Epithelial cell of prostate (primary cell): Measurements from ENCODE around the gene AFAP1L2.

Source experiments
- DNase-seq: peaks from one replicate; pipeline ENCODE4 v3.0.0-alpha.2; 2011; ENCODE audit warnings: low read depth, low spot score
- H3K27ac ChIP-seq: fragments of 450-650 bp; 2 replicates; pipeline ENCODE4 v1.5.1; 2017; ENCODE audit warnings: mild to moderate bottlenecking

AFAP1L2 gene

DNA sequence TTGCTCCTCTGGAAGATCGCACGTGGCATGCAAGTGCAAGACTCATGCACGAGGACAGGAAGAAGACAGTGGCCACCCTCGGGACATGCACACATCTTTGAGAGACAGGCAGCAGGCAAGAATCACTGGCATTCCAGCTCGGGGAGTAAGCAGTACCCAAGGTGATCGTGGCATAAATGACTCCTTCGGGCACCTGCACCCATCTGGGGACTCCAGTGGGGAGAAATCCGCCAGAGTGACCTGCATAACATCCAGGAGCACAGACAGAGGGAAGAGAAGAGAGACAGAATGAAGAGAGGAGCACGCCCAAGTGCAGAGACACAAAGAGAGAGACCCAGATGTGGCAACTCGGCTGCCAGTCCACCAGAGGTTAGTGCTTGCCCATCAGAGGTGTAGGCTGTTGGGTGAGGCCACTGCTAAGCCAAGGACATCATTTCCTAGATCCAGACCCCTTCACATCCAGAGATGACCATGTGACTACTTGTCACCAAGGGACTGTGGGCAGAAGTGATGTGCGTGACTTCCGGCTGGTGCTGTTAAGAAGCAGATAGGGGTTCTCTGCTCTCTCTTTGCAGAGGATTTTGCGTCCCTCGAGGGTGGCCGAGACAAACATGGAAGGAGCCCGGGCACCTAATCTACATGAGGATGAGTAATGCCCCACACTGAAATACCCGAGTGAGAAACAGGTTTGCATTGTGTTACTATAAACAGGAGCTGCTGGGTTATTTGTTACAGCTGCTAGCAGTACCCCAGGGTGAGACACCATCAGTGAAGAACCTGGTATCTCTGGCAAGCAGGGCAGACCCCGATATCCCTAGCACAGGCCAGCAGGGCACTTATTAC lies 84.7 kb downstream of the AFAP1L2 start:
- H3K27ac ChIP-seq = peak overlapping the region; percentile 89
- DNase-seq = no peak

DNA sequence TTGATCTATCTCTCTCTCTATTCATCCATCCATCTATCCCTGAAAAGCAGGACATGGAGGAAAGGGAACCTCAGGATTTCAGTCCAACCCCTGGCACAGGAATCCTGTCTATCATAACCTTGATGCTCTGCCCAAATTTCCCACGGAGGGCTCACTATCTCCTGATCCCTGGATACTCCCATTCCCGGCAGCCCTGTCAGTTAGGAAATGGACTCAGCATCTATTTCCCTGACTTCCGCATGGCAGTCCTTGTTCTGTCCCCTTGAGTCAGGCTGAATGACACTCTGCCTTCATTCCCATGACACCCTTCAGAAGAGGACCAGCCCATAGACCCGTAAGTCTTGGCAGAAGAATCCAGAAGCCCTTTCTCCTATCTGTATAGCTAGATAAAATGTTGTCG lies 87.6 kb downstream of the AFAP1L2 start:
- no peak overlapping the region for H3K27ac ChIP-seq
- no peak for DNase-seq

DNA sequence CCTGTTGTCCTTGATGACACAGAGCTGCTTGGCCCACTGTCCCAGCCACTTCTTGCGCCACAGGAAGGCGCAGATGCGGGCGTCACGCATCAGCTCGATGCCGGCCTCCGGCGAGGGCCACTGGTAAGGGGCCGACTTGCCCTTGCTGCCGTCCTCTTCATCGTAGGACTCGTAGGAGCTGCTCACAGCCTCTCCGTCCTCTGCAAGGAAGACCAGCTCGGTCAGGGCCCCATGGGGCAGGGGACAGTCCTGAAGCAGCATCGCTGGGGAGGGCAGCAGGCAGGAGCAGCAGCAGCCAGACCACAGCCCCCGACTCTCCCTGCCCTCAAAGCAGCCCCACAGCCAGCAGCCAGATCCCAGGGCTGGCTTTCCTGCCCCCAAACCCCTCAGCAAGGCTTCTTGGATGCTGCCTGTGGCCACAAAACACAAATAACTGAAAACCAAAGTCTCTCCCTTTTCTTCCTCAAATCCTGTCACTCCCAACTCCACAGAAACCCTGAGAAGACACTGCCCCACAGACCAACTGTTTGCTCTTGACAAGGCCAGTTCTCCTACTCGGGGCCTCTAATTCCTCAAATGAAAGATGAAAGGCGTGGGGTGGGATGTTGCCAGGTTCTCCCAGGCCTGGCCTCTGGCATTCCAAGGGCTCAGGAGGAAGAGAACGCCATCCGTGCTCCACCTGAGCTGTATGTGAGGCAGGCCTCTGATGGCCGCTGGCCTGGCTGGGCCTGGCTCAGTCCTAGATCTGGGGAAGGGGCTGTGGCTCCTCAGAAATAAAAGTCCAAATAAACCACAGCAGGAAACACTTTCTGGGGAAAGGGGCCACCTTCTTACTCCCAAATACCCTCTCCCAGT lies 88.5 kb downstream of the AFAP1L2 start:
- no peak for DNase-seq
- no peak overlapping the region for H3K27ac ChIP-seq

DNA sequence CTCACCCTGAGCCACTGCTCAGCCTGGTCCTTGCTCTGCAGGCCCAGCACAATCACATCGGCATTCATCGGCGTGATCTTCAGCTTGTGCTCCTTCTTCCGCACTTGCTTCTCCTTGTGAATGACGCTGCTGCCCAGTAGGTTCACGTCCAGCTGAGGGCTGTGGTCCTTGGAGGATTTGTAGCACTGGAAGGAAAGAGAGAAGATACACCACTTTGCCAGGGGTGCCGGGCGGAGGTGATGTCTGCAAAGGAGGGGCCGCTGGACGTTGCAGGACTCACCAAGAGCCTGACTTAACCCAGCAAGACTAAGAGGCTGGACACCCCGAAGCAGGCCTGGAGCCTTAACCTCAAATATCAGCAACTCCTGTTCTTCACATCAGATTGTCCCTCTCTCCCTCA lies 90.4 kb downstream of the AFAP1L2 start:
- DNase-seq = no peak
- no peak overlapping the region for H3K27ac ChIP-seq

DNA sequence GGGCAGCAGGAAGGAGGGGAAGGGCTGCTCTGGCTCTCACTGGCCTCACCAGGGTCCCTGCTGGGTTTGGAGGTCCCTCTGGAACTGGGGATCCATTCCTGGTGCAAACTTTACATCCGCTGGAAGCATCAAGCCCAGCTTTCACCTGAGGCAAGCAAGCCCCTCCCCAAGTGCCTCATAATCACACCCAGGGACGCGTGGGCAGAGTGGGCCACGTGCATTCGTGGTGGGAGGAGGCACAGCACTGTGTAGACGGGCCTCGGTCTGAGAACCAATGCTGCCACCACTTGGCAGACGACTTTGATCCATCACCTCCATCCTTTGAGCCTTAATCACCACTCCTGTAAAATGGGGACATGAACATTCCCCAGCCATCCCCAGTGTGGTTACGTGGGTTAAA lies 91.2 kb downstream of the AFAP1L2 start:
- no peak overlapping the region for H3K27ac ChIP-seq
- no peak for DNase-seq

DNA sequence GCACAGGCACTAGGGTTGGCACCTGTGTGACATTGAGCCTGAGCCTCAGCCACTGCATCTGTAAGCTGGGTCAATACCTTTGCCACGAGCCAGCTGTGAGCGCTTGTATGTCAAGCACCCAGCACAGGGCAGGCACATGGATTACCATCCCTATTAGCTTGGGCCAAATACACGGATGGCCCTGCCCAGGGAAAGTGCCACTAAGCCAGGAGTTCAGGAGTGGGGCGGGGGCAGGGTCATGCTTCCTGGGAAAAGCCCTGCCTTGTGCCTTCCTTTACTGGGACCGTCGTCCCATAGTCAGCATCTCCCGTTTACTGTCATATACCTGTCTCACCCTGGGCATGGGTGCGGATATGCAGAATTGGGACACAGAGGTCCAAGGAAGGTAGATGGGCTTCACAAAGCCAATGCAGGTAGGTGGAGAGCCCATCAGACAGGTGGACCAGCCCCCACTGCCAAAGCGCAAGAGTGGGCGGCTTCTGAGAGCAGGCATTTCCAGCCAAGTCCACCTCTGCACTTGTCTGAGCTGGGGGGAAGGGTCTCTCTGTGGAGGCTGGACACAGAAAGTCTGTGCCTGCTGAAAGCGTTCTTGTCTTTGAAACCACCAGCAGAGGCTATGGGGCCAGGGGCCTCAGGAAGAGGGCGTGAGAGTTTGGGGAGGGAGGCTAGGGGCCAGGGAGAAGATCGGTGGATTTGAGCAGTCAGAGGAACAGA lies 92.6 kb downstream of the AFAP1L2 start:
- no peak for DNase-seq
- no peak overlapping the region for H3K27ac ChIP-seq

DNA sequence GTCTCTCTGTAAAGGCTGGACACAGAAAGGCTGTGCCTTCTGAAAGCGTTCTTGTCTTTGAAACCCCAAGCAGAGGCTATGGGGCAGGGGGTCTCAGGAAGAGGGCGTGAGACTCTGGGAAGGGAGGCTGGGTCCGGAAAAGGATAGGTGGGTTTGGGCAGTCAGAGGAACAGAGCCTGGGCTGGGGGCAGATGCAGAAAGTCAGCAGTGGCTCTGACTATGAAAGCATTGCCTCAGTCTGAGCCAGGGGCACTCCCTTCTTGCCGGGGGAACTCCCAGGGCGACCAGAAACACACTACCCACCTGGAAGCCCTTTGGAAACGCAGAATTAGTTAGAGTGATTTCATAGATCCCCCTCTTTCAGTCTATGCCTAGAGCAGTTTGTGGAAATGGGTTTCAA lies 93.3 kb downstream of the AFAP1L2 start:
- DNase-seq = no peak
- no peak overlapping the region for H3K27ac ChIP-seq

DNA sequence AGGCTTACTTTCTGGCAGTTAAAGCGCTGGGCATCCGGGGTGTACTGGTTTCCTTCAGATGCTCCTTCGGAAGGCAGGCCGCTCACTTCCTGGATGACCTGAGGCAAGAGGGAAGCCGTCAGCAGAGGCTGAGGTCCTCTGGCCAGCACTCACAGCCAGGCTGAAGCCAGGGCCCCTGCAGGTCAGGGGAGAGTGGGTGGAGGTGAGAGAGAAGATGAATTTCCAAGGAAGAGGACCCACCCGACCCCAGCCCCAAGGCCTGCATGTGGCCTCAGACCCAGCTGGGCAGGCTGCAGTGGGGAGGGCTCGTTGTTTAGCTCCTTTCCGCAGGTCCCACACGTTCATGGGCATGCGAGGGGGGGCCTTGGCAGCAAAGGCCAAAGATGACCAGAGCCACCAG lies 94.0 kb downstream of the AFAP1L2 start:
- no peak overlapping the region for H3K27ac ChIP-seq
- DNase-seq = no peak

DNA sequence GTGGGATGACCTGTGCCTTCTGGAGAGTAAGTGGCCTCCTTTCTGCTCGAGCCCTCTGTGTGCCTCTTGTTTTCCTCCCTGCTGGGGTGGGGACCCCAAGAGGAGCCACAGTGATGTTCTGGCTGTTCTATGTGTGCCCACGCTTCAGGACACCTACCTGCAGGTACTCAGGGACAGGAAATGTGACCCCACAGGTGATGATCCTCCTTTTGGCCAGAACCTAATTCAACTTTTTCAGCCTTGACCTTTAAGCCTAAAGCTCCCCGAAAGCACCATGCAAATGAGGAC lies 95.0 kb downstream of the AFAP1L2 start:
- DNase-seq = no peak
- H3K27ac ChIP-seq = no peak overlapping the region

DNA sequence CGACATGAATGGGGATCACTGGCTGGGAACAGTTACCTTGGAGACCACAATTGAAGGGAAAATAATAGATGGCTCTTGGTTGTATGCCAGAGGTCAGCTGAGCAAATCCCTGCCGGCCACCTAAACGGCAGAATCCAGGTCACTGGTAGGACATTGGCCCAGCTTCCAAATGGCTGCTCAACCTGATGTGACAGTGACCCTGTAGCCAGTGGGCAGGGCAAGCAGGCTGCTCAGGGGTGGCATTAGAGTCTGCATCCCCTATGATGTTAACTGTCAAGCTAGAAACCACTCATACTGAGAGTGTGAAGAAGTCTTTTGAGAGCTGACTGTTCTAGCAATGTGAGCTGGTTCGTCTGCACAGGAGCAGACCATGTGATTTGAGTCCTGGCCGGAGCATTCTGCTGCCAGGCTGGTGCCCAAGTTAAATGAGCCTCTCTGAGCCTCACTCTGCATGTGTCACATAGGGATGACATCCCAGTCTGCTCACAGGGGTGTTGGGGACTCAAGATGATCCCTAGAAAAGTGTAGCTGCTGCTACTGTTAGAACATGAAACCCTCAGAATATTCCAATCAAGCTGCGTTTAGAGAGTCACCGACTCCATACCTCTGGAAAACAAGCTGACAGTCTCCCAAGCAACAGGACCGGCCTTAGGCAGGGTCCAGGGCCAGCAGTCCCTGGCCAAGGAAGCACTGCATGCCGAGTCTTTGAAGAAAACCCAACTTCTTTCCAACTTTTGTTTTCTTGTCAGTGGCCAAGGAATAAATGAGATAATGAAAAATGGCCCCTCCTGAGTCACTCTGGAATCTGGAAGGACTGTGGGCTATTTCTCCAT lies 95.6 kb downstream of the AFAP1L2 start:
- DNase-seq = no peak
- no peak overlapping the region for H3K27ac ChIP-seq

DNA sequence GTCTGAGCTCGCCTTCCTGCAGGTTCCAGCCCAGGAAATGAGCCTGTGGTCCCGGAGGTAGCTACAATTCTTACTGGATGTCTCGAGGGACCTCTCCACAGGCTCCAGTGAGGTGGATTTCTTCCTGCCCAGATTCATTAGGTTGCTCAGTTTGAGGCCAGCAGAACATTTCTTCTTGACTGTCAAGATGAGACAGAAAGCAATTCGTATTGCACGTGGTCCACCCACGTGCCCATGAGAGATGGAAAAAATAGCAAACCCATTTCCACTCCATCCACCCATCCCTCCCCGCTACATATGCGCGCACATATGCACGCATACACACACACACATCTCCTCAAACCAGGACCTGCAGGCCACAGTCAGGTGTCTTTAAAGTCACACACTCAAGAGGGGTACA lies 96.6 kb downstream of the AFAP1L2 start:
- DNase-seq = no peak
- H3K27ac ChIP-seq = no peak overlapping the region

DNA sequence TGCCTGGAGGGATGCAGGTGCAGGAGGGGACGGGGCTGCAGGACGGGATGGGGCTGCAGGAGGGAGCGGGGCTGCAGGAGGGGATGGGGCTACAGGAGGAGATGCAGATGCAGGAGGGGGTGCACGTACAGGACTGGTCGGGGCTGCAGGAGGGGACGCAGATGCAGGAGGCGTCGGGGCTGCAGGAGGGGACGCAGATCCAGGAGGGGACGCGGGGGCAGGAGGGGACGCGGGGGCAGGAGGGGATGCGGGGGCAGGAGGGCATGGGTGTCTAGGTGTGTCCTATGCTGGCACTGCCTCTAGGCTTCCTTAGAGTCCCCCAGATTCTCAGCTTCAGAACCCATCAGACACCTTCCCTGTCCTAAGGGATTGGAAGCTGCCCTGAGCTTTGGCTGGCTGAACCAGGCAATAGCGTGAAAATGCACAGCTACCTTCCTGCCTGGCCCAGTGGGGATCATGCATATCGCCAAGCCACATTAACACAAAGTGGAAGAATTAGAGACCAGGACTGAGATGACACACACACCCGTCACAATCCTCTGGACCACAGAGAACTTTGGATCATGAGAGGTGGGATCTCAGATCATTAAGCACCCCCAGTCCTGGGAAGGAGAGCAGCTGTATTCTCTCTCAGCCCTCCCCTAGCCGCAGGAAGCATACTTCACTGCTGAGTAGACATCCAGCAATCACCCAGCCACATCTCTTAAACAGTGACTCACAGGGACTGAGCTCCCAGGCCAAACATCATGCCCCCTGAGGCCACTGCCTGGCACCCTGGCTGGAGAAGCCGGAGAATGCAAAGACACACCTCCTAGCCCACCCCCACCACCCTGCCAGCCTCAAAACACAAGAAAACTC lies 98.0 kb downstream of the AFAP1L2 start:
- DNase-seq = peak; percentile 80
- peak overlapping the region; percentile 37 for H3K27ac ChIP-seq

DNA sequence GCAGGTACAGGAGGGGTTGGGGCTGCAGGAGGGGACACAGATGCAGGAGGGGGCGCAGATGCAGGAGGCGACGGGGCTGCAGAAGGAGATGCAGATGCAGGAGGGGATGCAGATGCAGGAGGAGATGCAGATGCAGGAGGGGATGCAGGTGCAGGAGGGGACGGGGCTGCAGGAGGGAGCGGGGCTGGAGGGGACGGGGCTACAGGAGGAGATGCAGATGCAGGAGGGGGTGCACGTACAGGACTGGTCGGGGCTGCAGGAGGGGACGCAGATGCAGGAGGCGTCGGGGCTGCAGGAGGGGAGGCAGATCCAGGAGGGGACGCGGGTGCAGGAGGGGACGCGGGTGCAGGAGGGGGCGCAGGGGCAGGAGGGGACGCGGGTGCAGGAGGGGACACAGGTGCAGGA lies 98.8 kb downstream of the AFAP1L2 start:
- H3K27ac ChIP-seq = no peak overlapping the region
- DNase-seq = no peak

DNA sequence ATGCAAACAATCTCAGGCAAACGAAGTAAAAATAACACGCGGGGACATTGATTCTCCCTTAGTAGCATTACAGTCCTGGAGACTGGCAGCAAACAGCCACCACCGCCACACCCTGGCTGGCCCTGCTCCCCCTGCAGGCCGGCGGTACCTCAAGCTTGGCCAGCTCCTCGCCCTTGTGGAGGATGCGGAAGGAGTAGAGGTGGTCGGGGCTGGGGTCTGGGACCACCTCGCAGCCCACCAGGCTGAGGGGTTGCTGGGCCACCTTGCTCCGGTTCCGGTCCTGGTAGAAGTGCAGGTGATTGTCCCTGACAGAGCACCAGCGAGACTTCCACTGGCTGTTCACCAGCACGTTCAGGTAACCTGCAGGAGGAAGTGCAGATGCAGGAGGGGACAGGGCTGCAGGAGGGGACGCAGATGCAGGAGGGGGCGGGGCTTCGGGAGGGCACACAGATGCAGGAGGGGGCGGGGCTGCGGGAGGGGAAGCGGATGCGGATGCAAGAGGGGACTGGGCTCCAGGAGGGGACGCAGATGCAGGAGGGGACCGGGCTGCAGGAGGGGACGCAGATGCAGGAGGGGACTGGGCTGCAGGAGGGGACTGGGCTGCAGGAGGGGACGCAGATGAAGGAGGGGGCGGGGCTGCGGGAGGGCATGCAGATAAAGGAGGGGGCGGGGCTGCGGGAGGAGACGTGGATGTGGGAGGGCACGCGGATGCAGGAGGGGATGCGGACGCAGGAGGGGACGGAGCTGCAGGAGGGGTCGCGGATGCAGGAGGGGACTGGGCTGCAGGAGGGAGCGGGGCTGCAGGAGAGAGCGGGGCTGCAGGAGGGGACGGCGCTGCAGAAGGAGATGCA lies 99.5 kb downstream of the AFAP1L2 start:
- no peak overlapping the region for H3K27ac ChIP-seq
- DNase-seq = no peak

DNA sequence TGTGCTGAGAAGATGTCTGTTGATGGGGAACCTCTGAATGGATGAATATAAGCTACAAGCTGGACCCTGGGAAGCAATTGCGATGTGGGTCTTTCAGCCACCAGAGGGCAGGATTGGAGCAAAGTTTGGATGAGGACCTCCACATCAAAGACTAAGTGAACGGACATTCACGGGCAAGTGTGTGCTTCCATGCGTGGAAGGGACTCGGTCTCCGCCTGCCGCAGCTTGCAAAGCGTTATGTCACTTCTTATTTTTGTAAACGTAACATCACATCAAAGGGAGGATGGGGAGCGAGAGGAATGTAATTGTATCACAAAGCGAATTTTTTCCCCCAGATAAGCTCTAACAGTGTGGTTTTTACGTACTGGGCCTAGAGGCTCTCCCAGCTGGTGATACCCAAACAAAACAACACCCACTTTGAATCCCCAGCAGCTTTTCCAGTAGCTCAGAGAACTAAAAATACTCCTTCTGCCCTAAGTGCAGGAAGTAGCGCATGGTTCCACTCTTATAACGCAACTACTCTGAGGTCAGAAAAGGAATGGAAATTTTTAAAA lies 100.2 kb downstream of the AFAP1L2 start:
- H3K27ac ChIP-seq = no peak overlapping the region
- no peak for DNase-seq

DNA sequence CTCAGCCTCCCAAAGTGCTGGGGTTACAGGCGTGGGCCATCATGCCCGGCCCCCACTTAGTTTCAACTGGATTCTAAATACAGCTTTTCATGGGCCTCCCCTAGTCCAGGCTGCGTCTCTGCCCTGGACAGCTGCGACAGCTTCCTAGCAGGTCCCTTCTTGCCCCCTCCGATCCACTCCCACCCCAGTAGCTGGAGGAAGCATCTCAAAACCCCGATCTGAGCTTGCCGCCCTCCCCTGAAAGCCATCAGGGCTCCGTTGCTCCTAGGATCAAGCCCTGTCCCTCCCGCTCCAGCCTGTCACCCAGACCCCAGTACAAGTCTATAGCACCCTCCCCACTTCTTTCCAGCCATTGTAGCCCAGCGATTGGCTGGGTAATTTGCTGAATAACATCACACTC lies 100.7 kb downstream of the AFAP1L2 start:
- H3K27ac ChIP-seq = no peak overlapping the region
- no peak for DNase-seq

DNA sequence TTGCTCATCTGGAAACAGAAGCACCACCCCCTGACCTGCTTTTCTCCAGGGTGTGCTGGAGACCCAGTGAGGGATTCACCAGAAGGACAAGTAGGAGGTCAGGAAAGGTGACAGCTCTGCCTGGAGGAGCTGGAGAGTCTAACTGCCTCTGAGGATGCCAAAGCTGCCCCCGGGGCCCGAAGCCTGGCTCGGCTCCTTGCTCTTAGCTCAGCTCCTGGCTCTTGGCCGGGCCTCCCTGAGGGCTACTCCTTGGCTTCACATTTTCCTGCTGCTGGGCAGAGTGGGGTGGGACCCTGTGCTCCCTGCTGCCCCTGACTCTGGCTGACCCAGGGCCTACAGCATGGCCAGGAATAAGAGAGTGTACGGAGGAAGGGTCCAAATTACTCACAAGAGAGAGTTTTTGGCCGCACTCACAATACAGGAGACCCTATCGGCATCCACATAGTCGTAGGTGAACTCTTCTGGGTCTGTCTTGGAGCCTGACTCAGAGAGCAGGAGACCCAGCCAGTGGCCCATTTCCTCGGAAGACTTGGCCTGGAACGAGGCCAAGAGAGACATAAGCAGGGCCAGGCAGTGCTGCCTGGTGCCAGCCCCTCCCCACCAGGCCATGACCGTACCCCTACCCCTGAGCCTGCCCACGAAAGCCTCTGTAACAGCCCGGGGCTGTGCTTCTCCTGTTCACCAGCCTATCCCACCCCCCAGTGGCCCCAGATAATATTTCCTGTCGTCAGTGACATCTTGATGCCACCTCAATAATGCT lies 102.2 kb downstream of the AFAP1L2 start:
- DNase-seq = no peak
- H3K27ac ChIP-seq = no peak overlapping the region
